ENCODE measurements around the gene KLF13.

GRCh38 chr15:31385736-31386135, 59.1 kb downstream of the KLF13 start:
- no peak for TF ChIP-seq CTCF (IDR thresholded peaks at IDR 0.05; ENCODE audit: low read depth, low read length, poor library complexity, severe bottlenecking)
- TF ChIP-seq EZH2phosphoT487 (IDR thresholded peaks at IDR 0.05; ENCODE audit: borderline replicate concordance, low read length), result no peak
